GM23338 (cell line): Measurements from ENCODE around the gene RGS3. TPM values are rescaled to one million over a fixed set of nuclear protein-coding genes. Genes with fewer than 3 reads are reported as not detected.
A peak's percentile ranks its signal among the peaks of the same experiment; 100 is the strongest.

Experiments used
- ATAC-seq: fragments of 200-7000 bp; cut with Tn5 transposase; 3 replicates; pipeline ENCODE4 v1.9.1; 2020
- DNase-seq: peaks from one replicate; pipeline ENCODE4 v3.0.0-alpha.2; 2015; ENCODE audit warnings: low spot score
- H2AFZ ChIP-seq: fragments of 200-600 bp; sonication (generic); 2 replicates; pipeline ENCODE4 v1.8.0; 2016; ENCODE audit warnings: antibody characterized with exemption, mild to moderate bottlenecking, moderate library complexity
- H3F3A ChIP-seq: fragments of 200-600 bp; sonication (generic); replicated peaks from 2 replicates; pipeline ENCODE4 v1.8.0; 2017; ENCODE audit warnings: antibody characterized with exemption, mixed run types, low read depth
- H3K27ac ChIP-seq: fragments of 200-600 bp; sonication (generic); 2 replicates; pipeline ENCODE4 v1.6.1; 2016; ENCODE audit warnings: low read depth
- H3K27me3 ChIP-seq: fragments of 200-600 bp; sonication (generic); 2 replicates; pipeline ENCODE4 v1.8.0; 2016; ENCODE audit warnings: mild to moderate bottlenecking, mixed run types, moderate library complexity; ENCODE audit not compliant: insufficient read depth
- H3K36me3 ChIP-seq: fragments of 200-600 bp; sonication (generic); 2 replicates; pipeline ENCODE4 v1.8.0; 2016; ENCODE audit warnings: mild to moderate bottlenecking; ENCODE audit not compliant: insufficient read depth
- H3K4me1 ChIP-seq: fragments of 200-600 bp; sonication (generic); 2 replicates; pipeline ENCODE4 v1.8.0; 2016; ENCODE audit warnings: mild to moderate bottlenecking, moderate library complexity; ENCODE audit not compliant: insufficient read depth
- H3K4me2 ChIP-seq: fragments of 200-600 bp; sonication (generic); 2 replicates; pipeline ENCODE4 v1.7.1; 2017; ENCODE audit warnings: mixed run types
- H3K4me3 ChIP-seq: fragments of 200-600 bp; sonication (generic); 2 replicates; pipeline ENCODE4 v1.6.1; 2016; ENCODE audit warnings: mixed run types
- H3K79me2 ChIP-seq: fragments of 200-600 bp; sonication (generic); replicated peaks from 2 replicates; pipeline ENCODE4 v1.8.0; 2017; ENCODE audit warnings: mild to moderate bottlenecking; ENCODE audit not compliant: insufficient read depth
- H3K9me2 ChIP-seq: fragments of 200-600 bp; sonication (generic); 2 replicates; pipeline ENCODE4 v1.8.0; 2017; ENCODE audit not compliant: insufficient read depth
- H4K20me1 ChIP-seq: fragments of 200-600 bp; sonication (generic); replicated peaks from 2 replicates; pipeline ENCODE4 v1.8.0; 2017; ENCODE audit warnings: mild to moderate bottlenecking; ENCODE audit not compliant: insufficient read depth
- H3K27ac Mint-ChIP-seq: 2 replicates; pipeline ENCODE4 v1.8.0; 2020; ENCODE audit warnings: inconsistent platforms, mild to moderate bottlenecking, moderate library complexity, mixed read lengths
- H3K27me3 Mint-ChIP-seq: 3 replicates; pipeline ENCODE4 v1.8.0; 2022; ENCODE audit warnings: low read depth, mild to moderate bottlenecking, moderate library complexity, mixed read lengths, inconsistent platforms; ENCODE audit not compliant: insufficient read depth, poor library complexity
- H3K36me3 Mint-ChIP-seq: 3 replicates; pipeline ENCODE4 v1.8.0; 2021; ENCODE audit warnings: low read depth, mild to moderate bottlenecking, inconsistent platforms, moderate library complexity, mixed read lengths
- H3K4me1 Mint-ChIP-seq: 3 replicates; pipeline ENCODE4 v1.8.0; 2020; ENCODE audit warnings: mild to moderate bottlenecking, inconsistent platforms, mixed read lengths
- H3K4me3 Mint-ChIP-seq: 3 replicates; pipeline ENCODE4 v1.8.0; 2021; ENCODE audit warnings: moderate library complexity, mild to moderate bottlenecking, inconsistent platforms, mixed read lengths
- H3K9me3 Mint-ChIP-seq: 3 replicates; pipeline ENCODE4 v1.8.0; 2020; ENCODE audit warnings: moderate library complexity, mild to moderate bottlenecking, inconsistent platforms, mixed read lengths
- CREB1 ChIP-seq: fragments of 250-450 bp; sonication (Bioruptor Pico); IDR thresholded peaks from 2 replicates; pipeline ENCODE4 v1.5.0; 2020; ENCODE audit warnings: low read depth, mild to moderate bottlenecking, moderate library complexity
- CTCF ChIP-seq, 2 experiments: fragments of 200-600 bp in 1 of 2; sonication (generic) in 1 of 2; conservative IDR thresholded peaks; 2 replicates each; pipeline versions ENCODE4 v1.5.1 to v1.6.1; 2016 to 2017; ENCODE audit warnings: antibody characterized with exemption in 2 of 2, low read depth in 2 of 2, mild to moderate bottlenecking in 2 of 2, moderate library complexity in 1 of 2
- ETS1 ChIP-seq: IDR thresholded peaks from 2 replicates; pipeline ENCODE4 v1.6.1; 2016; ENCODE audit warnings: antibody characterized with exemption
- EZH2 ChIP-seq: fragments of 200-600 bp; sonication (generic); IDR thresholded peaks from one replicate; pipeline ENCODE4 v1.8.0; 2017; ENCODE audit warnings: antibody characterized with exemption, mild to moderate bottlenecking, low read depth; ENCODE audit not compliant: unreplicated experiment
- EZH2phosphoT487 ChIP-seq: fragments of 200-600 bp; sonication (generic); IDR thresholded peaks from one replicate; pipeline ENCODE4 v1.8.1; 2018; ENCODE audit warnings: antibody characterized with exemption; ENCODE audit not compliant: unreplicated experiment
- JUNB ChIP-seq: IDR thresholded peaks from one replicate; pipeline ENCODE4 v1.6.1; 2016; ENCODE audit warnings: antibody characterized with exemption; ENCODE audit not compliant: unreplicated experiment
- NANOG ChIP-seq: IDR thresholded peaks from 2 replicates; pipeline ENCODE4 v1.6.1; 2016; ENCODE audit warnings: antibody characterized with exemption, borderline replicate concordance
- POLR2AphosphoS5 ChIP-seq: IDR thresholded peaks from 2 replicates; pipeline ENCODE4 v1.6.1; 2016; ENCODE audit warnings: antibody characterized with exemption, low read depth
- REST ChIP-seq: IDR thresholded peaks from one replicate; pipeline ENCODE4 v1.6.1; 2018; ENCODE audit warnings: antibody characterized with exemption; ENCODE audit not compliant: unreplicated experiment
- STAT1 ChIP-seq: IDR thresholded peaks from one replicate; pipeline ENCODE4 v1.6.1; 2016; ENCODE audit warnings: antibody characterized with exemption; ENCODE audit not compliant: unreplicated experiment
- ZNF114 ChIP-seq: fragments of 250-450 bp; sonication (Bioruptor Pico); IDR thresholded peaks from 2 replicates; pipeline ENCODE4 v1.5.0; 2020; ENCODE audit warnings: mild to moderate bottlenecking, moderate library complexity
- ZNF331 ChIP-seq: fragments of 250-450 bp; sonication (Bioruptor Pico); IDR thresholded peaks from 2 replicates; pipeline ENCODE4 v1.5.0; 2020; ENCODE audit warnings: low read depth, mild to moderate bottlenecking, moderate library complexity
- ZNF462 ChIP-seq: fragments of 250-450 bp; sonication (Bioruptor Pico); IDR thresholded peaks from 2 replicates; pipeline ENCODE4 v1.5.0; 2020; ENCODE audit warnings: mild to moderate bottlenecking, moderate library complexity
- polyA plus RNA-seq: library from polyadenylated mRNA; unstranded; fragments of >200 nt; fragmentation: Nextera tagmentation; extraction: Ambion mirVana; gene quantifications from 2 replicates; pipeline ENCODE4 v1.2.1, GENCODE V29; 2016
- total RNA-seq: library from RNA; depleted of rRNA; stranded (reverse); fragments of >200 nt; shearing (Covaris generic); gene quantifications from 2 replicates; pipeline ENCODE4 v1.2.3, GENCODE V29; 2014

The RGS3 gene
- total and polyA plus RNA-seq, 2 experiments from 2014 or later: 14.2 to 24.3 TPM

- TF ChIP-seq NANOG (no peak), EZH2phosphoT487 (no peak), STAT1 (no peak), EZH2 (no peak), POLR2AphosphoS5 (no peak), ZNF331 (CRISPR knock-in tag) (no peak), ZNF114 (no peak)
Measured at GRCh38 chr9:113545068-113545467, 81.5 kb downstream of the RGS3 start (continued).

- ATAC-seq (peak; percentile 15; the same call in 2 of the 3 replicates), DNase-seq (no peak)
- Histone ChIP-seq H3K27me3 (no peaks in the 10 kb centered on the region), H3K36me3 (no peaks in the 10 kb centered on the region), H3K9me2 (no peaks in the 10 kb centered on the region), H4K20me1 (no peaks in the 10 kb centered on the region), H3K27ac (no peak overlapping the region), H3K4me1 (0 out of 2 replicates have a peak, but pooled peaks cover 6% of the 10 kb centered on the region), H3F3A (no peaks in the 10 kb centered on the region), H2AFZ (no peak overlapping the region), H3K4me2 (no peak overlapping the region), H3K79me2 (no peaks in the 10 kb centered on the region), H3K4me3 (no peak overlapping the region)
- peaks cover 19% of the 10 kb centered on the region for H3K4me1 Mint-ChIP-seq
- H3K27ac Mint-ChIP-seq: no peak overlapping the region
- H3K36me3 Mint-ChIP-seq: peaks cover 5% of the 10 kb centered on the region
- H3K9me3 Mint-ChIP-seq: no peaks in the 10 kb centered on the region
- no peak overlapping the region for H3K4me3 Mint-ChIP-seq
- peaks cover 2% of the 10 kb centered on the region for H3K27me3 Mint-ChIP-seq
- TF ChIP-seq REST: no peak
- no peak for TF ChIP-seq CTCF (conservative IDR thresholded peaks at IDR 0.05; ENCODE audit: low read depth in 2 of 2)
- no peak for TF ChIP-seq POLR2AphosphoS5
- TF ChIP-seq STAT1: no peak
- no peak for TF ChIP-seq ZNF331 (CRISPR knock-in tag)
- TF ChIP-seq NANOG: no peak
- no peak for TF ChIP-seq CREB1 (CRISPR knock-in tag)
- no peak for TF ChIP-seq ETS1
- TF ChIP-seq ZNF114: no peak
- no peak for TF ChIP-seq EZH2
- no peak for TF ChIP-seq EZH2phosphoT487
- TF ChIP-seq JUNB: no peak
- no peak for TF ChIP-seq ZNF462 (CRISPR knock-in tag)
Measured at GRCh38 chr9:113546566-113546965, 83.0 kb downstream of the RGS3 start.
